T-helper 1 cell treated with Interleukin-12 subunit alpha and Interleukin-12 subunit beta and Interleukin-4 antibody, amounts not matched to agents 30 ng/mL and 1 ng/mL, for 36 hours (primary cell): Measurements from ENCODE around the gene NPNT. TPM values are rescaled to one million over a fixed set of nuclear protein-coding genes. Genes with fewer than 3 reads are reported as not detected.
"Not testable (repeated sequence)": the region's sequence is repeated elsewhere in the genome, so short reads cannot be mapped to it uniquely, and the experiment has no call there.

ENCODE experiments used
- intact Hi-C: fragments of 100-400 bp; cut with micrococcal nuclease; formaldehyde crosslinking; loops from one replicate; pipeline ENCODE4 v1.15.1; 2024
- total RNA-seq: library from RNA; stranded (reverse); gene quantifications from 2 replicates; pipeline ENCODE4 v1.2.3, GENCODE V29; 2022

Gene NPNT
- not detected in 2 replicates for total RNA-seq

GRCh38 chr4:105894660-105895582 lies at the start of gene NPNT:
Gene NPNT, plus strand, starts transcription at chr4:105895471. Its CDS starts 182 bp downstream, at chr4:105895653.
- intact Hi-C loops, result no loop called here

- intact Hi-C loops, result no loop called here
Observed at GRCh38 chr4:105845559-105845958, 49.7 kb upstream of the NPNT start.

GRCh38 chr4:105848359-105848758 lies 46.9 kb upstream of the NPNT start:
- intact Hi-C loops, result not testable (repeated sequence)

GRCh38 chr4:105851196-105851595 lies 44.1 kb upstream of the NPNT start:
- intact Hi-C loops, result no loop called here

- intact Hi-C loops, result not testable (repeated sequence)
Observed at GRCh38 chr4:105852230-105852629, 43.0 kb upstream of the NPNT start.

GRCh38 chr4:105858466-105859040 lies 36.7 kb upstream of the NPNT start:
- intact Hi-C loops, result no loop called here

- intact Hi-C loops, result no loop called here
Observed at GRCh38 chr4:105859233-105859632, 36.0 kb upstream of the NPNT start.

GRCh38 chr4:105870963-105871362 lies 24.3 kb upstream of the NPNT start:
- intact Hi-C loops, result no loop called here

- intact Hi-C loops, result no loop called here
Observed at GRCh38 chr4:105871997-105872396, 23.3 kb upstream of the NPNT start.

- intact Hi-C loops, result no loop called here
Observed at GRCh38 chr4:105875233-105875632, 20.0 kb upstream of the NPNT start.

GRCh38 chr4:105878668-105879067 lies 16.6 kb upstream of the NPNT start:
- intact Hi-C loops, result no loop called here

- intact Hi-C loops, result no loop called here
Observed at GRCh38 chr4:105887508-105887907, 7.8 kb upstream of the NPNT start.

GRCh38 chr4:105895583-105896460 lies 551 bp downstream of the NPNT start:
- intact Hi-C loops, result no loop called here

- intact Hi-C loops, result no loop called here
Observed at GRCh38 chr4:105896461-105896942, 1.2 kb downstream of the NPNT start.

- intact Hi-C loops, result no loop called here
Observed at GRCh38 chr4:105896984-105897775, 1.9 kb downstream of the NPNT start.

GRCh38 chr4:105900541-105900940 lies 5.3 kb downstream of the NPNT start:
- intact Hi-C loops, result no loop called here

- intact Hi-C loops, result no loop called here
Observed at GRCh38 chr4:105902550-105903262, 7.4 kb downstream of the NPNT start.

- intact Hi-C loops, result no loop called here
Observed at GRCh38 chr4:105909787-105910281, 14.6 kb downstream of the NPNT start.

- intact Hi-C loops, result no loop called here
Observed at GRCh38 chr4:105911426-105911825, 16.2 kb downstream of the NPNT start.

- intact Hi-C loops, result no loop called here
Observed at GRCh38 chr4:105912633-105913032, 17.4 kb downstream of the NPNT start.
